GM18907 (cell line): ENCODE data around the gene MAGEF1.
A peak's percentile ranks its signal among the peaks of the same experiment; 100 is the strongest.

Experiments
- ATAC-seq: cut with Tn5 transposase; IDR thresholded peaks from one replicate; pipeline ENCODE4 v1.9.1; 2021; ENCODE audit warnings: mild to moderate bottlenecking, moderate library complexity; ENCODE audit not compliant: unreplicated experiment

MAGEF1 gene, protein sequence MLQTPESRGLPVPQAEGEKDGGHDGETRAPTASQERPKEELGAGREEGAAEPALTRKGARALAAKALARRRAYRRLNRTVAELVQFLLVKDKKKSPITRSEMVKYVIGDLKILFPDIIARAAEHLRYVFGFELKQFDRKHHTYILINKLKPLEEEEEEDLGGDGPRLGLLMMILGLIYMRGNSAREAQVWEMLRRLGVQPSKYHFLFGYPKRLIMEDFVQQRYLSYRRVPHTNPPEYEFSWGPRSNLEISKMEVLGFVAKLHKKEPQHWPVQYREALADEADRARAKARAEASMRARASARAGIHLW

DNA sequence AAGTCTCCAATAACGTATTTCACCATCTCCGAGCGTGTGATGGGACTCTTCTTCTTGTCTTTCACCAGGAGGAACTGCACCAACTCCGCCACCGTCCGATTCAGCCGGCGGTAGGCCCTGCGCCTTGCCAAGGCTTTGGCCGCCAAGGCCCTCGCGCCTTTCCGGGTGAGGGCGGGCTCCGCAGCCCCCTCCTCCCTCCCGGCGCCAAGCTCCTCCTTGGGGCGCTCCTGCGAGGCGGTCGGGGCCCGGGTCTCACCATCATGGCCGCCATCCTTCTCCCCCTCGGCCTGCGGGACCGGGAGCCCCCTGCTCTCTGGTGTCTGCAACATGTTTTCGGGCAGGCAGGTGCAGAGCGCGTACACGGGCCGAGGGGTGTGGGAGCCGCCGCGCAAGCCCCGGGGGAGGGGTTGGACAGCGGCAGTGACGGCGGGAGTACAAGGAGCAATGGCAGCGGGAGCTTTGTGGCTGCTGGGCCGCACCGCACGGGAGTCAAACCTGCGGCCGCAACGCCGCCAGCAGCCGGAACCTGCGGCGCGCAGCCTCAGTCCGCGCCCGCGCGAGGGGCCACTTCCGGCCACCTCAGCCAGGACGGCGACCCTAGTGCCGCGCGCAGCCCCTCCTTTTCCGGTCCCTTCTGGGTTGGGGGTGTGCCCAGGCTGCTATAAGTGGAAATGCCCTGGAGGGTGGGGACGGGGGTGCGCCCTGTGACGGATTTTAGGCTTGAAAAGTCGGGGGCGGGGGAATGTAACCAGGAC, at the start of gene MAGEF1:
Gene MAGEF1 (minus strand): TSS at position 572 of the 755 bp plus-strand sequence. CDS start 243 bp downstream, at position 329.
- peak; percentile 87 for ATAC-seq

DNA sequence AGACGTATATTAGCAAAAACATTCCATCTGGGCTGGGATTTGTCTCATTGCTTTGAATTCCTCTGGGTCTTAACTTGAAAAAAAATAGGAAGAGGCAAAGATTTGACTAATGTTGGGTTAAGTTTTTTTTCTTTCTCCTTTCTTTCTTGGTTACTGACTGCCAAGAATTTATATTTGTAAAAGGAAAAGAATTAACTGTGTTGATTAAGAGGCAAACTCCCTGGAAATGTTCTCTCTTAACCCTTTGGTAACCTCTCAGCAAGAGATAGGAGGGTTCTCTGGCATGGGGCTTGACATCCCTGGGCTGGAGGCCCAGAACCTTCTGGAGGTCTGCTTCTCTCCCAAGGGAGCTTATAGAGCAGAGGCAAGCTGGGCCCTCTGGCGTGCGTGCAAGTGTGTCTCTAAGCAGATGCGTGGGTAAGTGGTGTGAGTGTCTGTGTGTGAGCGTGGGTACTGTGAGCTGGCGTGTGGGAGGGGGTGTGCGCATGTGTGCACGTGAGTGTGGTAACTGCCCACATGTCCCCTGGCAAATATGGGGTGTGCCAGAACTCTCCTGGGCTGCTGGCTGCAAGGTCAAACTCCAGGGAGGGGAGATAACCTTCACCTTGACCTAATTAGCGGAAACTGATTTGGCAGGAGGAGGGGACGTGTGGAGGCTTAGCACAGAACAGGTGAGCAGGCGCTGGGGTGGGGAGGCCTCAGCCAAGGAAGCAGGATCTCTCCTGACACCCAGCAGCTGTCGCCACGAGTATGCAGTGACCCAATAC, 49.4 kb upstream of the MAGEF1 start:
- no peak for ATAC-seq

DNA sequence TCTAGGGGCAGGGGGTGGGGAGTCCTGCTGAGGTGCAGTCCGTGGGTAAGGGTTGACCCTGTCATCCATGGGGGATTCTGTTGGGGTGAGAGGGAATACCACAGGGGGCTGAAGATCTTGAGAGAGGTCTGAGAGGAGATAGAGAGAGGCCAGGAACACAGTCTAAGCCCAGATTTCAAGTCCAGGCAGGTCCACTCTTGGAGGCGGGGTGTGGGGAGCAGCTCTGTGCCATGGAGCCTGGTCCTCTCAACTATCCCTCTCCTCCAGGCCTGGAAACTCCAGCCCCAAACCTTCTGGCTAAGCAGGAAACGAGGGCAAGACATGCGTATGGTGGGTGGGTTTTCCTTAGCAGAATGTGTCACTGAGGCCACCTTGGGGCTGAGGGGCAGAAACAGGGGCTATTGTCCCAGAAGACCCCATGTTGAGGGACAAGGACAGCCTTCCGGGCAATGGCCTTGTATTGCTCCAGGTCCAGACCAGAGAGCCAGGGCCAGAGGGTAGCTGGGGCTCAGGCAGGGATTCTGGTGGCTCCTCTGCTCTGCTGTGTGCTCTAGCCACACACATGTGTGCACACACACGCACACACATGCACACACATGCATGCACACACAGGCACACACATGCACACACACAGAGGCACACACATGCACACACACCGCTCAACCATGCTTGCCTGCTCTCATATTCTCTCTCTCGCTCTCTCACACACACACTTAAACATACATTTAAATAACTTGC, 48.6 kb upstream of the MAGEF1 start:
- ATAC-seq = no peak

DNA sequence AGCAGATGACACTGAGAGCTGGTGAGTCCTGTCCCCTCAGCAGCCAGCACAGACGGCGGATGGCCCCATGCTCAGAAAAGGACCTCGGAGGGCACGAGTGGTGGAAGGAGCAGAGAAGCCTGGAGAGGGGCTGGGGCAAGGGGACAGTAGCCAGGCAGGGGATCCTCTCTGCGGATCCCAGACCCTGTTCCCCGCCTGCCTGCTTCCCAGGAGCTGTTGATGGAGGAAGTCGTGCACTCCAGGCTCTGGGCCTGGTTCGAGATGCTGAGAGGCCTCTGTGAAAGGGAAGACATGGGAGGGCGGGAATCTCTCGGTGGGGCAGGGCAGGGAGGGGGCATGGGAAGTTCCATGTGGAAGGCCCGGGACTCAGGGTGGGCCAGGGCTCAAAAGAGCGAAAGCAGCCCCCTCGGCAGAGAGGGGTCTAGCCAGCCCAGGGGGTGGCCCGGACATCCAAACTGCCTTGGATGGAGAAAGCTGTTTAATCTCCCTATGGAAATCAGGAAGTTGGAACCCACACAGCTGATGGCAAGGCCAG, 47.9 kb upstream of the MAGEF1 start:
- ATAC-seq = no peak

DNA sequence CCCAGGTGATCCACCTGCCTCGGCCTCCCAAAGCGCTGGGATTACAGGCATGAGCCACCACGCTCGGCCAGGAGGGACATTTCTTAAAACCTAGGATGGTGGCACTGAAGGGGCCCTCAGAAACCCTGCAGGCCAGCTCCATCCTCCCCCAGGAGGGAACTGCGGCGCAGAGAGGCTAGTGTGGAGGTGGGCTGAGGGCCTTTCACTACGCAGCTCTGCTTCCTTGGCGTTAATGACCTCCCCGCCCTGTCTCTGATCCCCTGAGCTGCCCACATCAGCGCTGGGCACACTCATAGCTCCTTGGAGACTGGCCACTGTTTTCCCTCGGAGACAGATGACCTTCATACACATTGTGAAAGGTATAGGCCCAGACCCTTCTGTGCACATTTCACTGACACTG, 46.2 kb upstream of the MAGEF1 start:
- no peak for ATAC-seq

DNA sequence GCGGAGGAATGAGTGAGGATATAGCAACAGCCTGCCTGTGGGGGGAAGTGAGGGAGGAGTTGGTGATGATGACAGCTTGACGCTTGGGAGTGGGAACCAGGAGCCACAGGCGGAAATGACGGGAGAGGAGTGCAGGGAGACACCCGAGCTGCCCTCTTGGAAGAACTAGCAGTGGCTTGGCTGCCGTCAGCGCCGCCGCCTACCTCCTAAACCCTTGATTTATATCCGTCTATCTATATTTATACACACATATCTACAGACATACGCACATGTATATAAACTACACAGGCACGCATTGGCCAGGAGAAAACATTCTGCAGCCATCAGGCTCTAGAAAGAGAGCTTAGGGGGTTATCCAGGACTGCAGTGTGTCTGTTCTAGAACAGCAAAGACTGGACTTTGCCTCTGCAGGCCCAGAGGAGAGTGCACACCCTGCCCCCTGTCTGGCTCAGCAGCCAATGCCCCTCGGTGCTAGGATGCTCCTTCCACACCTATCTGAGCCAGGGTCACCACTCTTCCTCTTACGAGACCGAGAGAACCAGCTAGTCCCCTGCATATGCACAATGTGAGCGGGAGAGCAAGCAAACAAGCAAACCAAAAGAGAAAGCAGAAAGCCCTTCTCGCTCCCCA, 45.3 kb upstream of the MAGEF1 start:
- ATAC-seq = no peak

DNA sequence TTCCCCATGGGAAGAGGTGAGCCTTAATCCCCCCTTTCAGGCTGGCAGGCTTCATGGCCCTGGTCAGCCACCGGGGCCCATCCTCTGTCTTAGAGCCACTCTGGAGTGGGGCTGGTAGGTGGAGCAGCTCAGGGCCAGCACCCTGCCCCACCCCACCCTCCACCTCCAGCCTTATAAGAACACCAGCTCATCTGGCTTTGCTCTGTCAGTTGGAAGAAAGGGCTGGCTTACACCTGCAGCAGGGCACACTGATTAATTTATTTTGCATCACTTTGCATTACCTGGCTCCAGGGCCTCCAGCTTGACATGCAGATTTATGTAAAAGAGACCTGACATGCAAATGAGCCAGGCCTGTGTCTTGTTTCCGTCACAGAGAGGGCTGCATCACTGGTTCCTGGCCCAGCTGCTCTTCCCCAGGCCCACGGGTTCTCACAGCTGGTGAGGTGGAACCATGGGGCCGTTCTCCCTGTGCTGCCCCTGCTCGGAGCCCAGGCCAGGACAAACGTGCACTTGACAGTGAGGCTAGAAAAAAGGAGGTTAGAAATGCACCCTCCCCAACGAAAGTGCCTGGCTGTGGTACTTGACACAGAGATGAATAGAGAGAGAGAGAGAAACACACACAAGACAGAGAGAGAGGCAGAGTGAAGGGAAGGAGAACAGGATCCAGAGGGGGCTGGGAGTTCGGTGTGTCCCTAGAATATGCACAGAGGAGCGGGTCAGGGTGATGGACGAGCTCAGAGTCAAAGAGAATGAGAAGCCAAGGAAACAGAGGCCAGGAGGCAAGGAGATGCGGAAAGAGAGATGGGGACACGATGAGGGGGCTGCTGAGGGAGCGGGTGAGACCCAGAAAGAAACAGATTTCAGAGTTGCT, 44.5 kb upstream of the MAGEF1 start:
- ATAC-seq = no peak

DNA sequence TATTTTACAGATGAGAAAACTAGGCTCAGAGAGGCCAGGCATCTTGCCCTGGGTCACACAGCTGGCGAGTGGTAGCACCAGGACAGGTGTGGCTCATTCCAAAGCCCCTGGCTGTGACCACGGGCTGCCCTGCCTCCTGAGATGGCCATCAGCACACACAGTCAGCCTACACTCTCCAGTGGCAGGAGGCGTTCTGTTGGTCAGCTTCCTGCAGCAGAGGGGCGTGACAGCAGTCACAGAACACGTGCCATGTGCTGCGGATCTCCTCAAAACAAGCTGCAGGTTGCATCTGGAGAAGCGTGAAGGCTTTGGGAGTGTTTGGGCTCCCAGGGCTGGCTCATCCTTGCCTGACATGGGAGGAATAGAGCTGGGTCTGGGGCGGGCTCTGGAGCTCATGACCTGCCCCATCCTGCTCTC, 43.5 kb upstream of the MAGEF1 start:
- no peak for ATAC-seq

DNA sequence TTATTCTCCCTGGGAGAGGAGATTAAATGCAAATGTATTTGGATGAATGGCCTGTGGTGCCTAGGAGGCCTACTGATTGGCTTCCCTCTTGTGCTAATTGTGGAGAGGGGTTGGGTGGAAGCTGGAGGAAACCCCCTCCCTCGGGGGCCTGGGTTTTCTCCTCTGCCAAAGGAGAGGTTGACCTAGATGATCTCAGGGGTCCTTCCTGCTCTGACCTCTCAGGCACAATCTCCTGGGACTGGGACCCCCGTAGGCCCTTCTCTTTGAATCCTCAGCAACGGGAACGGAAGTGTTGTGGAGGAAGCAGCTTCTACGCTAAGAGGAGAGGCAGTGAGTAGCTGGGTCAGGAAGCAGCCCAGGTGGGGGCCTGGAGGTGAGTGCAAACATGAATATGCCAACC, 40.5 kb upstream of the MAGEF1 start:
- no peak for ATAC-seq

DNA sequence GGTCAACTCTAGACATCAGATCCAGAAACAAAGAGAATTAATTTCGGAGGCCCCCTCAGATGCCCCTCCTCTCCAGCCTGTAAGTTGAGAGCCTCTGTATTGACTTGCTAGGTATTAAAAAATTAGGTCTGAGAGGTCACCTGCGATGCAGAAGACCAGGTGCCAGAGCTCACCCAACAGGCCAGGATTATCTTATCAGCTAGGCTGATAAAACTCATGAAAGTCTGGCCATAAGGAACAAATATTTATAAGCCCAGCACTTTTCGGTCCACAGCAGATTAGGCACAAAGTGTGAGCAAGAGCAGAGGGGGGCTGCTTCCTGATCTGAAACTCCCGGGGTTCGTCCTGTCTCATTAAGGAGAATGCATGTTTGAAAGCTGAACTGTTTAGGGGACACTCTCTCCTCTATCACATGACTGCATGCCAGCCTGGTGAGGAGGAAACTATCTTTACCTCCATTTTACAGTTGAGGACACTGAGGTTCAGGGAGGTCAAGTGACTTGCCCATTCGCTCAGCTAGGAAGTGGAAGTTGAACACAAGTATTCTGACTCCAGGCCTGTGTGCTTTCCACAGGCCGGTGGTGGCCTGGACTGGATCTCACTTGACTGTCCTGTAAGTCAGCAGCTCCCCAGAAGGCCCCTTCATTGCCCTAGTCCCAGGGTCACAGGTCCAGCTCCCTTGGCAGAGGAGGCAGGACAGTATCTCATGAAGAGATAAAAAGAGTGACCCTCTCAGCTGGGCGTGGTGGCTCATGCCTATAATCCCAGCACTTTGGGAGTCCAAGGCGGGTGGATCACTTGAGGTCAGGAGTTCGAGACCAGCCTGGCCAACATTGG, 39.6 kb upstream of the MAGEF1 start:
- ATAC-seq = no peak

DNA sequence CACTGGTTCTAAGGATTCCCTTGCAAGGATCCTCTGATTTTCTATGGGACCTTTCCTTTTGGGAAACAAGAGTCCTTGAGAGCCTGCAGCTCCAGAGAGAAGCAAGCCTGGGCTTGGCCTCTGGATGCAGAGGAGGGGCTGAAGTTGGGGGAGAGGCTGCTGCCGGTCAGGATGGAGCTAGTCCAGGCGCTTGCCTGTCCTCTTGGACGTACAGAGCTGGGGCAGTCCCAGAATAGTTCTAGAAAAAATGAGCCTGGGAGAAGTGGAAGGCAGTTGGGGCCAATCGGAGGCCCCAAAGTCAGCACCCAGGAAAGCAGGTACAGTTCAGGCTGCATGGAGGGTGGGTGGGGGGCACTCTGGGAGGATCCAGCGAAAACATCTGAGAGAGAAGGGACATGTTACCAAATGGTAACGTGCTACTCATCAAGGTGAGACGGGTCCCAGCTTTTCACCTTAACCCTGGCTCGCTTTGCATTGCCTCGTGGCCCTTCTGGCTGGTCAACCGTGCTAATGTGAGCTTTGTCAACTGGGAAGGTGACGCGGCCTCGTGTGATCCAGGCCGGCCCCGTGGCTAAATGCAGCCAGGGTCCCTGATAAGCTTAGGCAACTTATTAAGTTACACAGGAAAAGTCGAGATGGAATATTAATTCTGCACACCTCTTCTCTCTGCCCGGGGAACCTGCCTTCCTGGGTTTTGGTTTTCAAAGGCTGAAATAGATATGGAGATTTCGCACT, 38.7 kb upstream of the MAGEF1 start:
- ATAC-seq = no peak

DNA sequence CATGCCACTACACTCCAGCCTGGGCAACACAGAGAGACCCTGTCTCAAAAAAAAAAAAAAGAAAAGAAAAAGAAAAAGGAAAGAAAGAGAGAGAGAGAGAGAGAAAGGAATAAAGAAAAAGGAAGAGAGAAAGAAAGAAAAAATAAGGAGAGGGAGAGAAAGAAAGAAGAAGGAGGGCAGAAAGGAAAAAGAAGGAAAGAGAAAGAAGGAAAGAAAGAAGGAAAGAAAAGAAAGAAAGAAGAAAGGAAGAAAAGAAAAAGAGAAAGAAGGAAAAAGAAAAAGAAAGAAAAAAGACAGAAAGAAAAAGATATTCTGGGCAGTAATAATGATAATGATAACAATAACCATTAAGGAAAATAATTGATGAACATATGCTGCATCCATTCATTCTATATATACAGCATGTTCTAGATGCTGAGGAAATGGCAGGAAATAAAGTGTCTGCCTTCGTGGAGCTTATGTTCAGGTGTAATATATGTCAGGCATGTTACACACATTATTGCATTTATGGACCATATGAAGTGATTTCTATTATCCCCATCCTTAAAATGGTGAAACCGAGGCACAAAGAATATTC, 37.4 kb upstream of the MAGEF1 start:
- no peak for ATAC-seq

DNA sequence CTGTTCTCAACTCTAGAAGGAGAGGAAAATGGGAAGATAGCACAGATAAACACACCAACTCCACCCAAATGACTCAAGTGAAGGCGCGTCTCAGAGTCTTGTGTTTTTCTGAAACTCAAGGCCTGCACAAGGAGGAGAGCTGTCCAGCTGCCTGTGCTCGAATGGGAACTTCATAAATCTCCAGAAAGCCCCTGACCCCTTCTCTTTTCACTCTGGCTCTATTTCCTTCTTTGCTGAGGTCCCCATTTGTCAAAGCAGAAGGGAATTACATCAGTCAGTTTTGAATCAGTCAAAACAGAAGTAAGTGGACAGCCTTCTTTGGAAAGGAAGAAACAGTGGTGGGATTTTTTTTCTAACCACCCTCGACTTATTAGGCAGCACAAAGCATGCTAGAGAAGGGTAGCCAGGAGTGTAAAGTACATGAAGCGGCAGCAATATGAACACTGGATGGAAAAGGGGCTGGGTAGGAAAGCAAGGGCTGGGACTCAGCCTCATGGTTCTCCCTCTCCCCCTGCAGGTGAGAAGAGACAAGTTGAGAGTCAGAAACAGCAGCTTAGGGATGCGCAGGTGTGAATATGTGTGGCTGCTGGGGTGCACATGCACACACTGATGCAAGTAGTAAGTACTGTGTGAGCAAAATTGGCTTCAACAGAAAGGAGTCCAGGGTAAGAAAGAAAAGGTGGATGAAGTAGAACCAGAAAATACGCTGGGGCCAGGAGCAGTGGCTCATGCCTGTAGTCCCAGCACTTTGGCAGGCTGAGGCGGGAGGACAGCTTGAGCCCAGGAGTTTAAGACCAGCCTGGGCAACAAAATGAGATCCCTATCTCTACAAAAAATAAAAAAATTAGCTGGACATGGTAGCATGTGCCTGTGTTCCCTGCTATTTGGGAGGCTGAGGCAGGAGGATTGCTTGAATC, 36.6 kb upstream of the MAGEF1 start:
- ATAC-seq = peak; percentile 51

DNA sequence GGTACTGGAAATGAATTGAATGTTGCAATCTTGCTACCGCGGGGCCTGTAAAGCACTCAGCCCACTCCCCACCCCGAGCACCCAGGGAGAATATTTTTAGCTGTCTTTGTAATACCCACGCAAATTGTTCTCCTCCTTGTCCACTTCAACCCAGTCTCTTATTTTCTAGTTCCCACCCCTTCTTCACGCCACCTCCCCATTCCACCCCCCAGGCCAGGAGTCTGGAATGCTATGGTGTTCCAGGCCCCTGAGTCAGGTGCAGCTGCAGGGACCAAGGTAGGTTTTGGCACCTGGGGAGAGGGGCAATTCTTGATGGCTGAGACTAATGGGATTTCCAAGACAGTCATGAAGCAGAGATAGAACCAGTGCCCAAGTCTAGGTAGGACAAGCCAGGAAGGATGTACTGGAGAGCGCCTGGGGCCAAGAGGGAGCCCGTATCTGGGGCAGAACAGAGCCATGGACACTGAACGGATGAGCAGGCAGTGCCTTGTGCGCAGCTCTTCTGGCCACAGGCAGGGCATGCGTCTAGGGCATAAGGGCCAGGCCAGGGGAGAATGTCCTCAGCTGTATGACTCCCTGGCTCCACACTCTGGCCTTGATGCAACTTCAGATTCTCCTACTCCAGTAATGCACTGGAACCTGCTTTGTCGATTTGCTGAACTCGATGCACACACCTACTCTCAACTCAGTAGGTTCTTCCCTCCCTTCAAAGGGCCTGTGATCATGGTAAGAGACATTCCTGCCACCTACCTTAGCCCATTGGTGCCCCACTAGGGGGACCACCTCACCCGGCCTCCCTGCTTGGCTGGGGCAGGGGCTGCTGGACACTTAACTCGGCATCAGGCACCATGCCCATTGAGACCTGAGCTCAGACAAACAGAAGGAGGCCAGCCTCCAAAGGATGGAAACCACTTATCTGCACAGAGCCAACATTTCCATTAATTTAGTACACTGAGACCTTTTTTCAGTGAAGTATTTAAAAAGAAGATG, 34.6 kb upstream of the MAGEF1 start:
- ATAC-seq = no peak

DNA sequence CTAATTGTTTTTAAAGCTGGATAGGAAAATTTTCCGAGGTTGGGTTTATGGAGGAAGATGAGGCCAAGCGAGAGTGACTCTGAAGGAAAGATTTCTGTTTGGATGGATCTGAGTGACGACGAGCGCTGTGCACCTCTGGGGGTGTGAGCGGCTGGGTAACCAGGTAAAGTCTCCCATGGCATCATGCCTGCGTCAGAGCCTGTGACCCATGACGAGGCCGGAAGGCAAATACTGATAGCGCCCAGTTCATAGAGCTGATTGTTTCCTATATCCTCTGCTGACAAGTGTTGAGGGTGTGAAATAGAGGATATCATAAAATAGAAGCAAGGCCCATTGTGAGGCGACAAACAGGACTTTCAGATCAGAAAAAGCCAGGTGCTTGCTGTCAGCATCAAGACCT, 33.7 kb upstream of the MAGEF1 start:
- ATAC-seq = no peak
